ENCODE results near the gene RNF144B.

- TF ChIP-seq CTCF (IDR thresholded peaks at IDR 0.05): no peak
- TF ChIP-seq POLR2A (IDR thresholded peaks at IDR 0.05): no peak
These were observed 49.2 kb downstream of the RNF144B start for GRCh38 chr6:18436341-18436740.
